ENCODE measurements around the gene DNAJB14.

DNA sequence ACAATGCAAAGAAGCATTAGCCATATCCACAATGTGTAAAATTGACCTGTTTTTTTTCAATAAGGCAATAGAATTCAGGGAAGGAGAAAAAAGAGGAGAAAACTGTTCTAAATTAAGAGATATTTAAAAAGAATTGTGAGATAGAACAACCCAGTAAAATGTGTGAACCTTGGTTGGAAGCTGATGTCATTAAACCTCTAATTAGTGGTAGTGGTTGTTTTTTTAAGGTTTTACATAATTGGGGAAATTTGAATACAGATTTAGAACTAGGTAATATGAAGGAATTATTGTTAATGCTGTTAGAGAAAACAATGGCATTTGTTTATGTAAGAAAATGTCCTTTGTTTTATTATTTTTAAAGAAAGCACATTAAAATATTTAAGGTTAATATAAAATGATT, 18.8 kb upstream of the DNAJB14 start:
- TF ChIP-seq, protein P1, sequence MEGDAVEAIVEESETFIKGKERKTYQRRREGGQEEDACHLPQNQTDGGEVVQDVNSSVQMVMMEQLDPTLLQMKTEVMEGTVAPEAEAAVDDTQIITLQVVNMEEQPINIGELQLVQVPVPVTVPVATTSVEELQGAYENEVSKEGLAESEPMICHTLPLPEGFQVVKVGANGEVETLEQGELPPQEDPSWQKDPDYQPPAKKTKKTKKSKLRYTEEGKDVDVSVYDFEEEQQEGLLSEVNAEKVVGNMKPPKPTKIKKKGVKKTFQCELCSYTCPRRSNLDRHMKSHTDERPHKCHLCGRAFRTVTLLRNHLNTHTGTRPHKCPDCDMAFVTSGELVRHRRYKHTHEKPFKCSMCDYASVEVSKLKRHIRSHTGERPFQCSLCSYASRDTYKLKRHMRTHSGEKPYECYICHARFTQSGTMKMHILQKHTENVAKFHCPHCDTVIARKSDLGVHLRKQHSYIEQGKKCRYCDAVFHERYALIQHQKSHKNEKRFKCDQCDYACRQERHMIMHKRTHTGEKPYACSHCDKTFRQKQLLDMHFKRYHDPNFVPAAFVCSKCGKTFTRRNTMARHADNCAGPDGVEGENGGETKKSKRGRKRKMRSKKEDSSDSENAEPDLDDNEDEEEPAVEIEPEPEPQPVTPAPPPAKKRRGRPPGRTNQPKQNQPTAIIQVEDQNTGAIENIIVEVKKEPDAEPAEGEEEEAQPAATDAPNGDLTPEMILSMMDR (IDR thresholded peaks at IDR 0.05): no peak
- TF ChIP-seq POLR2A (IDR thresholded peaks at IDR 0.05) (no peak), POLR2AphosphoS5 (IDR thresholded peaks at IDR 0.05) (no peak)
